Coronary artery (tissue), 2 donors: ENCODE data around the gene IGFBP2.

Experiments used
- DNase-seq: peaks from one replicate; pipeline ENCODE4 v3.0.0-alpha.2; 2017; ENCODE audit warnings: low spot score
- H3K27ac ChIP-seq, 2 donors: fragments of 200-600 bp; sonication (generic); one replicate each; pipeline ENCODE4 v1.5.1; 2016 to 2019
- H3K4me3 ChIP-seq: fragments of 200-600 bp; sonication (generic); 2 replicates; pipeline ENCODE4 v1.5.1; 2016; ENCODE audit warnings: mild to moderate bottlenecking, moderate library complexity
- CTCF ChIP-seq: fragments of 200-600 bp; sonication (generic); IDR thresholded peaks from one replicate; pipeline ENCODE4 v1.5.1; 2019; ENCODE audit warnings: antibody characterized with exemption

Gene IGFBP2

DNA sequence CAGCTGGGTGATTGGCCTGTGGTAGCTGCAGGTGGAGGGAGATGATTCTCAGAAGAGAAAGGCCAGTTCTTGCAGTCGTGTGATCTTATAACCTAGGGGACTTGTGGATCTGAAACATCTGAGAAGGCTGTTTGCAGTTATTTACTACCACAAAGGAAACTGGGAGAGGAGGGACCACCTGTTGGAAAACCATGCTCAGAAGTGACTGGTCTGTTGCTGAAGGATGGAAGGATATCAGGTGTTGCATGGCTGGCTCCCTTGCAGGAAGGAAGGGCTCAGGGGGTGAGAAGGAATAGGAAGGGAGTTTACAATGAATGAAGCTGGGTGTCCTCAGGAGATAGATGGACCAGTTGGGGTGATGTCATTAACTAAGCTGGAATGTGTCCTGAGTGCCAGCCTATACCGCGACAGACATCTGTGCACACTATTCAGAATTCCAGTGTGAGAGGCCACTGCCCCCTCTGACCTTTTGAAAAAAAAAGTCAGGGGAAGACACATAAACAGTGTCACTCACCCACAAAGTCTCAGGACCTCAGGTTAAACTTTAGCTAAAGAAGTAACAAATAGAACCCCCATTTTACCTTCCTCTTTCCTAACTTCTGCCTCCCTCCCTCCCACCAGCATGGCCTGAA is 17.5 kb downstream of the IGFBP2 start:
- DNase-seq: no peak
- TF ChIP-seq CTCF: no peak
- H3K4me3 ChIP-seq: no peak overlapping the region
- peak overlapping the region; percentile 30 to 71 for H3K27ac ChIP-seq

DNA sequence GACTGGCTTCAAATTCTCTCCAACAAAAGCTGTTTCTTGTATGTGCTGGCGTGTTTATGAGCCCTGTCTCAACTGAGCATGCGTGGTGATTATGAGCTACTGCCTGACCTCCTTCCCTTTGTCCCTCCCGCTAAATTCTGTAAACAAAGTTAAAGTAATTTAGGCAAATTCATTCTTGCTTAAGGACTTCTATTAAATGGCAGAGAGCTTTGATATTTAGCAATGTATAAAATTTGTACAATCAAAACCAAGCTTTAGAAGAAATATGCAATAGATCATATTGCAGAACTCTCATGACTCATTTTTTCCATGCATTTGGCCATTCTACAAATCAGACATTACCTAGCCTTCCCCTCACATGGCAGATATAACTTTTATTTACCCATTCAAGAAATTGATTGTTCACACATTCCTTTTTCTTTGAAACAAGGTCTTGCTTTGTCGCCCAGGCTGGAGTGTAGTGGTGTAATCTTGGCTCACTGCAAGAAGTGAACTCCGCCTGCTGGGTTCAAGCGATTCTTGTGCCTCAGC is 18.2 kb downstream of the IGFBP2 start:
- Histone ChIP-seq H3K27ac (peak overlapping the region; percentile 30 to 32), H3K4me3 (no peak overlapping the region)
- TF ChIP-seq CTCF: no peak
- no peak for DNase-seq

GRCh38 chr2:216652566-216652965 is 19.3 kb downstream of the IGFBP2 start:
- no peak for TF ChIP-seq CTCF
- peak overlapping the region in 1 of 2 donors; percentile 77 for H3K27ac ChIP-seq
- no peak for DNase-seq

GRCh38 chr2:216653093-216653799 is 20.0 kb downstream of the IGFBP2 start:
- H3K27ac ChIP-seq: peak overlapping the region; percentile 43 to 77
- H3K4me3 ChIP-seq: no peak overlapping the region
- DNase-seq: no peak
- TF ChIP-seq CTCF: no peak

More at GRCh38 chr2:216652566-216652965, 19.3 kb downstream of the IGFBP2 start:
- H3K4me3 ChIP-seq: no peak overlapping the region

DNA sequence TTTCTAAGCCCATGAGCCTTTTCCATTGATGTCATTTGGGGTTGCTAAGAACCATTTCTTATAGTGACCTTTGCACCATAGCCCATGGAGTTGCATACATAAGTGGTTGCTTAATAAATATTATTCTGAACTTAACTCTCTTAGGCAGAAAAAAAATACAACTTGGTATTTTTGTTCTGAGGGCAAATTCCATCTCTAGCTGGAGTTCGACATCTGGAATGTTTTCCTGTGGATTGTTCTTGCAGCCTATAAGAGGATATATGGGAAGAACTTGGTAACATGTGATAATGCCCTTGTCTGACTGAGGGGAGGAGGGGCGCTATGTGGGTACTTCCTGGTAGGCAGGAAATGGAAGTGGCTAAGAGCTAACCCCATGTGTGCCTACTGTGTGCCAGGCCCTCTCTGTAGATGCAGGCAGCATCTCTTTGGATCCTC is 20.7 kb downstream of the IGFBP2 start:
- no peak for DNase-seq
- H3K27ac ChIP-seq: peak overlapping the region; percentile 43 to 77
- no peak for TF ChIP-seq CTCF
- H3K4me3 ChIP-seq: no peak overlapping the region

DNA sequence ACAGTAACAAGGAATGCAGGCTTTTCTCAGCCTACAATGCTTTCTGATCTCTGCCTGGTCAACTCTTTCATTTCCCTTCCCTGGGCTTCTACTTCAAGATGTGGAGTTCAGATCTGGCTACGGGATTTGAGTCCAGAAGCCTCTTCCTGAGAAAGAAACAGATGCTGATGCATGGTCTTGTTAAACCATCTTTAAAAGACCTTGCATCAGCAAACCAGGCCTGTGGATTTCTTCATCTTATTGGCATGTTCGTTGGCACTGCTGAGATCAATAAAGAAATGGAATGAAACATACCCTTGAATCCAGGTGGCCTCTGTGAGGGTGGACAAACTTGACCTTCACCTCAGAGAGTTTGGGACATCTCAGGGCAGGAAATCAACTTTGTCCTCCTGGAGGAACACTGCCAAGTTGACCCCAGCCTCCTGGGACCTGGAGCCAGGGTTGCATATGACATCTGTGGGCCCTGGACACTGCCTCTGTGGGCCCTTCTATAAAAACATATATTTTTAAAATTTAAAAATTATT is 21.4 kb downstream of the IGFBP2 start:
- Histone ChIP-seq H3K4me3 (no peak overlapping the region), H3K27ac (peak overlapping the region in 1 of 2 donors; percentile 77)
- no peak for TF ChIP-seq CTCF
- DNase-seq: no peak
